Stimulated activated CD4-positive, alpha-beta T cell treated with anti-CD3 and anti-CD28 coated beads, Interleukin-15, amount 100 ng/mL, for 48 hours (primary cell): ENCODE results near the gene HOXC9.

Experiments used
- DNase-seq, 2 donors: peaks; one replicate each; pipeline ENCODE4 v3.0.0-alpha.2; 2020; ENCODE audit warnings: low read depth in 2 of 2

HOXC9 gene

GRCh38 chr12:53976172-53976822, 23.7 kb upstream of the HOXC9 start:
- DNase-seq: no peak

GRCh38 chr12:53976823-53977595, 23.0 kb upstream of the HOXC9 start:
- DNase-seq: no peak

GRCh38 chr12:53977596-53978445, 22.1 kb upstream of the HOXC9 start:
- DNase-seq: no peak

GRCh38 chr12:53978477-53979356, 21.2 kb upstream of the HOXC9 start:
- no peak for DNase-seq

GRCh38 chr12:53980104-53980801, 19.7 kb upstream of the HOXC9 start:
- no peak for DNase-seq

- no peak for DNase-seq
These were observed 19.0 kb upstream of the HOXC9 start for GRCh38 chr12:53980802-53981496.

GRCh38 chr12:53981634-53982565, 18.1 kb upstream of the HOXC9 start:
- no peak for DNase-seq

GRCh38 chr12:53982648-53983567, 17.1 kb upstream of the HOXC9 start:
- DNase-seq: no peak

GRCh38 chr12:53983568-53983949, 16.4 kb upstream of the HOXC9 start:
- no peak for DNase-seq

GRCh38 chr12:53983950-53984572, 15.9 kb upstream of the HOXC9 start:
- DNase-seq: no peak

GRCh38 chr12:53984901-53985691, 14.9 kb upstream of the HOXC9 start, which contains the start of gene HOXC10:
TSS of gene HOXC10 (plus strand) at chr12:53985146. CDS start at chr12:53985260, 114 bp downstream.
- DNase-seq: peak; percentile 83 to 85

GRCh38 chr12:53985692-53985993, 14.3 kb upstream of the HOXC9 start:
- no peak for DNase-seq

GRCh38 chr12:53985994-53986685, 13.8 kb upstream of the HOXC9 start:
- no peak for DNase-seq

- no peak for DNase-seq
These were observed 13.1 kb upstream of the HOXC9 start for GRCh38 chr12:53986686-53987483.

- no peak for DNase-seq
These were observed 12.2 kb upstream of the HOXC9 start for GRCh38 chr12:53987787-53988230.
